NCI-H146 treated with DMSO at 0.1 percent for 48 hours (cell line): Measurements from ENCODE around the gene MYADML2.

Experiments
- DNase-seq: peaks from one replicate; lab custom pipeline; 2025; ENCODE audit not compliant: unreplicated experiment; lab: John Stamatoyannopoulos, UW

Gene MYADML2

GRCh38 chr17:81978524-81979298, 31.7 kb upstream of the MYADML2 start:
- DNase-seq = no peak

GRCh38 chr17:81977211-81977808, 30.3 kb upstream of the MYADML2 start, which contains the start of gene ASPSCR1:
ASPSCR1 (plus strand) TSS chr17:81977629; CDS start chr17:81977647, 18 bp downstream.
- DNase-seq = peak; percentile 63

GRCh38 chr17:81976332-81977210, 29.5 kb upstream of the MYADML2 start:
- peak; percentile 19 for DNase-seq

- no peak for DNase-seq
Observed at GRCh38 chr17:81973432-81973831, 26.4 kb upstream of the MYADML2 start.

- no peak for DNase-seq
Observed at GRCh38 chr17:81968850-81969812, 22.1 kb upstream of the MYADML2 start.

- DNase-seq = no peak
Observed at GRCh38 chr17:81968396-81968745, 21.3 kb upstream of the MYADML2 start.

- DNase-seq = peak; percentile 21
Observed at GRCh38 chr17:81967533-81968395, 20.7 kb upstream of the MYADML2 start.

GRCh38 chr17:81967244-81967532, 20.2 kb upstream of the MYADML2 start:
- DNase-seq = no peak

GRCh38 chr17:81966343-81967243, 19.6 kb upstream of the MYADML2 start:
- no peak for DNase-seq

GRCh38 chr17:81964081-81964849, 17.2 kb upstream of the MYADML2 start:
- no peak for DNase-seq

- DNase-seq = no peak
Observed at GRCh38 chr17:81962499-81963441, 15.7 kb upstream of the MYADML2 start.

- no peak for DNase-seq
Observed at GRCh38 chr17:81961521-81962498, 14.8 kb upstream of the MYADML2 start.

- DNase-seq = no peak
Observed at GRCh38 chr17:81961087-81961511, 14.1 kb upstream of the MYADML2 start, which contains the start of gene NOTUM. NOTUM (minus strand) TSS chr17:81961187; CDS start chr17:81960909, 278 bp downstream.

- no peak for DNase-seq
Observed at GRCh38 chr17:81960130-81960958, 13.3 kb upstream of the MYADML2 start.
